Panc1 (cell line): Measurements from ENCODE around the gene KRT9. TPM values are rescaled to one million over a fixed set of nuclear protein-coding genes. Genes with fewer than 3 reads are reported as not detected.
"Not testable (repeated sequence)": the region's sequence is repeated elsewhere in the genome, so short reads cannot be mapped to it uniquely, and the experiment has no call there.

Source experiments
- ATAC-seq: fragments of 200-7000 bp; cut with Tn5 transposase; 2 replicates; pipeline ENCODE4 v1.9.1; 2020; ENCODE audit warnings: mild to moderate bottlenecking, moderate library complexity
- BruUV-seq: library from RNA; stranded (reverse); fragments of 400-500 nt; replicated peaks from 2 replicates; lab custom pipeline; 2021; lab: Mats Ljungman, UMichigan
- CTCF ChIA-PET: fragments of 300-600 bp; sonication (Branson Sonifier 250); formaldehyde crosslinking; loops from one replicate; lab custom pipeline; 2022; ENCODE audit warnings: antibody characterized with exemption; lab: Charles Lee
- POLR2A ChIA-PET: fragments of 300-600 bp; sonication (Branson Sonifier 250); formaldehyde crosslinking; loops from one replicate; lab custom pipeline; 2022; ENCODE audit warnings: antibody characterized with exemption; lab: Charles Lee
- DNase-seq: peaks from one replicate; pipeline ENCODE4 v3.0.0-alpha.2; 2010; ENCODE audit warnings: low read depth, low spot score
- H3K27ac ChIP-seq: 2 replicates; pipeline ENCODE4 v1.5.1; 2011; ENCODE audit warnings: mild to moderate bottlenecking, low read length, inconsistent platforms
- H3K27me3 ChIP-seq: fragments of 200-500 bp; sonication (Bioruptor generic); 2 replicates; pipeline ENCODE4 v1.6.0; 2014; ENCODE audit warnings: low read length, inconsistent platforms; ENCODE audit not compliant: control insufficient read depth, insufficient read depth
- H3K36me3 ChIP-seq: fragments of 200-500 bp; sonication (Bioruptor generic); 2 replicates; pipeline ENCODE4 v1.5.1; 2014; ENCODE audit warnings: inconsistent platforms, mild to moderate bottlenecking, low read length, moderate library complexity; ENCODE audit not compliant: control insufficient read depth, insufficient read depth
- H3K4me1 ChIP-seq: 2 replicates; pipeline ENCODE4 v1.5.1; 2011; ENCODE audit warnings: inconsistent platforms, mild to moderate bottlenecking, low read length, moderate library complexity; ENCODE audit not compliant: control insufficient read depth, insufficient read depth
- H3K4me3 ChIP-seq, 2 experiments: 2 replicates each; pipeline ENCODE4 v1.5.1; 2011 to 2012; ENCODE audit warnings: low read depth in 2 of 2, low read length in 2 of 2, mild to moderate bottlenecking in 2 of 2, inconsistent platforms in 1 of 2, moderate library complexity in 1 of 2
- H3K9me3 ChIP-seq: fragments of 200-500 bp; sonication (Bioruptor generic); 2 replicates; pipeline ENCODE4 v1.5.1; 2014; ENCODE audit warnings: low read depth, mild to moderate bottlenecking, inconsistent platforms, low read length, moderate library complexity; ENCODE audit not compliant: control insufficient read depth, insufficient read depth
- POLR2AphosphoS5 ChIP-seq: IDR thresholded peaks from 2 replicates; pipeline ENCODE4 v1.6.1; 2012; ENCODE audit warnings: mild to moderate bottlenecking, low read depth, low read length, moderate library complexity
- SIN3A ChIP-seq: IDR thresholded peaks from 2 replicates; pipeline ENCODE4 v1.6.1; 2012; ENCODE audit warnings: low read depth, mild to moderate bottlenecking, low read length, moderate library complexity, borderline replicate concordance; ENCODE audit not compliant: insufficient read depth
- TCF7L2 ChIP-seq: IDR thresholded peaks from 2 replicates; pipeline ENCODE4 v1.6.1; 2011; ENCODE audit warnings: mild to moderate bottlenecking, low read depth, low read length, inconsistent platforms
- in situ Hi-C: cut with HindIII; loops from 2 replicates; pipeline ENCODE4 v1.10.0; 2016; ENCODE audit warnings: low sequenced_read_pairs, low pct_unique_long_range_greater_than_20kb
- intact Hi-C: fragments of 100-400 bp; cut with micrococcal nuclease; formaldehyde crosslinking; loops from one replicate; pipeline ENCODE4 v1.10.0; 2022; ENCODE audit not compliant: unreplicated experiment
- total RNA-seq: library from RNA; stranded (reverse); gene quantifications from one replicate; pipeline ENCODE4 v1.2.1, GENCODE V29; 2021; ENCODE audit not compliant: unreplicated experiment
- TF ChIP-seq, protein P1 (sequence below), 2 experiments: IDR thresholded peaks; 2 replicates each; pipeline ENCODE4 v1.6.1; 2011 to 2012; ENCODE audit warnings: low read depth in 2 of 2, control low read depth in 1 of 2, low read length in 1 of 2, mild to moderate bottlenecking in 1 of 2, moderate library complexity in 1 of 2; ENCODE audit not compliant: insufficient read depth in 1 of 2
- TF ChIP-seq, protein P2 (sequence below): fragments of 450-650 bp; IDR thresholded peaks from 2 replicates; pipeline ENCODE4 v1.5.1; 2017; ENCODE audit warnings: mild to moderate bottlenecking

Gene KRT9
- total RNA-seq, 1 experiment from 2014 or later: not detected

DNA sequence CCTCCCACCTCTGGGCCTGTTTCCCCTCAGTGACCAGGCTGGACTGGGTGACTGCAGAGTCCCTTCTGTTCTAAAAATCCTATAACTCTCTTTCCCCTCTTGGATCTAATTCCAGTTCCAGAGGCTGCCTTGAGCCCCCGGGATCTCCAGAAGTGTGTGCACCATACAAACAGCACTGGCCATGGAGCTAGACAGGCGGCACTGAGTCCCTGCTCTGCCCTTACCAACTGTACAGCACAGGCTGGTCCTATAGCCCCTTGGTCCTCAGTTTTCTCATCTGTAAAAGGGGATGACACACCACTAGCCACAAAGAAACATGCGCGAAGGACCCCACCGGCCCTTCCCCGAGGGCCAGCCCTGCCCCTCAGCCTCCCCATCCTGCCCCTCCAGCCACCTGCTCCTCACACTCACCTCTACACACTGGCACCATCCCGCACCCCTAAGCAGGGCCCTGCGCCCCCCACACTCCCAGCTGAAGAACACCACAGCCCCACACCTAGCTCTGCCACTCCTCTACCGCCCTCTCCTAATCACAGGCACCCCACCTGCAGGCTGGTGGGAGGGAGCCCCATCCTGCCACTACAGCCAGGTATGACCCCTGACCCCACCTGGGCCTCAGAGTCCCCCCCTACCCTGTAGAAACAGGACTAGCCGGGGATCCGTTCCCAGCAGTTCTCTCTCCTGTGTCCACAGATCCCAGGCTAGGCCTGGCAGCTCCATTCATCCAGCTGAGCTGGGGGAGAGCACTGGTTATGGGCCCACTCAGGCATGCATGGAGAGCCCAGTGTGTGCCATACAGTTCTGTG, 41.6 kb upstream of the KRT9 start:
- no peaks in the 10 kb centered on the region for H3K36me3 ChIP-seq
- intact Hi-C loops: no loop called here
- H3K27me3 ChIP-seq: no peaks in the 10 kb centered on the region
- no TSS peak for BruUV-seq
- ATAC-seq: no peak; the same call in 1 of the 2 replicates
- TF ChIP-seq TCF7L2: no peak
- TF ChIP-seq, protein P1, sequence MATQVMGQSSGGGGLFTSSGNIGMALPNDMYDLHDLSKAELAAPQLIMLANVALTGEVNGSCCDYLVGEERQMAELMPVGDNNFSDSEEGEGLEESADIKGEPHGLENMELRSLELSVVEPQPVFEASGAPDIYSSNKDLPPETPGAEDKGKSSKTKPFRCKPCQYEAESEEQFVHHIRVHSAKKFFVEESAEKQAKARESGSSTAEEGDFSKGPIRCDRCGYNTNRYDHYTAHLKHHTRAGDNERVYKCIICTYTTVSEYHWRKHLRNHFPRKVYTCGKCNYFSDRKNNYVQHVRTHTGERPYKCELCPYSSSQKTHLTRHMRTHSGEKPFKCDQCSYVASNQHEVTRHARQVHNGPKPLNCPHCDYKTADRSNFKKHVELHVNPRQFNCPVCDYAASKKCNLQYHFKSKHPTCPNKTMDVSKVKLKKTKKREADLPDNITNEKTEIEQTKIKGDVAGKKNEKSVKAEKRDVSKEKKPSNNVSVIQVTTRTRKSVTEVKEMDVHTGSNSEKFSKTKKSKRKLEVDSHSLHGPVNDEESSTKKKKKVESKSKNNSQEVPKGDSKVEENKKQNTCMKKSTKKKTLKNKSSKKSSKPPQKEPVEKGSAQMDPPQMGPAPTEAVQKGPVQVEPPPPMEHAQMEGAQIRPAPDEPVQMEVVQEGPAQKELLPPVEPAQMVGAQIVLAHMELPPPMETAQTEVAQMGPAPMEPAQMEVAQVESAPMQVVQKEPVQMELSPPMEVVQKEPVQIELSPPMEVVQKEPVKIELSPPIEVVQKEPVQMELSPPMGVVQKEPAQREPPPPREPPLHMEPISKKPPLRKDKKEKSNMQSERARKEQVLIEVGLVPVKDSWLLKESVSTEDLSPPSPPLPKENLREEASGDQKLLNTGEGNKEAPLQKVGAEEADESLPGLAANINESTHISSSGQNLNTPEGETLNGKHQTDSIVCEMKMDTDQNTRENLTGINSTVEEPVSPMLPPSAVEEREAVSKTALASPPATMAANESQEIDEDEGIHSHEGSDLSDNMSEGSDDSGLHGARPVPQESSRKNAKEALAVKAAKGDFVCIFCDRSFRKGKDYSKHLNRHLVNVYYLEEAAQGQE (IDR thresholded peaks at IDR 0.05; ENCODE audit: insufficient read depth in 1 of 2, low read depth in 2 of 2, low read length in 1 of 2): no peak
- TF ChIP-seq, protein P2, sequence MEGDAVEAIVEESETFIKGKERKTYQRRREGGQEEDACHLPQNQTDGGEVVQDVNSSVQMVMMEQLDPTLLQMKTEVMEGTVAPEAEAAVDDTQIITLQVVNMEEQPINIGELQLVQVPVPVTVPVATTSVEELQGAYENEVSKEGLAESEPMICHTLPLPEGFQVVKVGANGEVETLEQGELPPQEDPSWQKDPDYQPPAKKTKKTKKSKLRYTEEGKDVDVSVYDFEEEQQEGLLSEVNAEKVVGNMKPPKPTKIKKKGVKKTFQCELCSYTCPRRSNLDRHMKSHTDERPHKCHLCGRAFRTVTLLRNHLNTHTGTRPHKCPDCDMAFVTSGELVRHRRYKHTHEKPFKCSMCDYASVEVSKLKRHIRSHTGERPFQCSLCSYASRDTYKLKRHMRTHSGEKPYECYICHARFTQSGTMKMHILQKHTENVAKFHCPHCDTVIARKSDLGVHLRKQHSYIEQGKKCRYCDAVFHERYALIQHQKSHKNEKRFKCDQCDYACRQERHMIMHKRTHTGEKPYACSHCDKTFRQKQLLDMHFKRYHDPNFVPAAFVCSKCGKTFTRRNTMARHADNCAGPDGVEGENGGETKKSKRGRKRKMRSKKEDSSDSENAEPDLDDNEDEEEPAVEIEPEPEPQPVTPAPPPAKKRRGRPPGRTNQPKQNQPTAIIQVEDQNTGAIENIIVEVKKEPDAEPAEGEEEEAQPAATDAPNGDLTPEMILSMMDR: no peak
- TF ChIP-seq POLR2AphosphoS5: no peak
- no peak for TF ChIP-seq SIN3A
- H3K27ac ChIP-seq: no peak overlapping the region
- CTCF ChIA-PET: no interaction called here
- H3K4me3 ChIP-seq: no peak overlapping the region
- DNase-seq: no peak
- POLR2A ChIA-PET: no interaction called here
- no peaks in the 10 kb centered on the region for H3K9me3 ChIP-seq
- in situ Hi-C loops: no loop called here
- H3K4me1 ChIP-seq: peaks cover 8% of the 10 kb centered on the region

DNA sequence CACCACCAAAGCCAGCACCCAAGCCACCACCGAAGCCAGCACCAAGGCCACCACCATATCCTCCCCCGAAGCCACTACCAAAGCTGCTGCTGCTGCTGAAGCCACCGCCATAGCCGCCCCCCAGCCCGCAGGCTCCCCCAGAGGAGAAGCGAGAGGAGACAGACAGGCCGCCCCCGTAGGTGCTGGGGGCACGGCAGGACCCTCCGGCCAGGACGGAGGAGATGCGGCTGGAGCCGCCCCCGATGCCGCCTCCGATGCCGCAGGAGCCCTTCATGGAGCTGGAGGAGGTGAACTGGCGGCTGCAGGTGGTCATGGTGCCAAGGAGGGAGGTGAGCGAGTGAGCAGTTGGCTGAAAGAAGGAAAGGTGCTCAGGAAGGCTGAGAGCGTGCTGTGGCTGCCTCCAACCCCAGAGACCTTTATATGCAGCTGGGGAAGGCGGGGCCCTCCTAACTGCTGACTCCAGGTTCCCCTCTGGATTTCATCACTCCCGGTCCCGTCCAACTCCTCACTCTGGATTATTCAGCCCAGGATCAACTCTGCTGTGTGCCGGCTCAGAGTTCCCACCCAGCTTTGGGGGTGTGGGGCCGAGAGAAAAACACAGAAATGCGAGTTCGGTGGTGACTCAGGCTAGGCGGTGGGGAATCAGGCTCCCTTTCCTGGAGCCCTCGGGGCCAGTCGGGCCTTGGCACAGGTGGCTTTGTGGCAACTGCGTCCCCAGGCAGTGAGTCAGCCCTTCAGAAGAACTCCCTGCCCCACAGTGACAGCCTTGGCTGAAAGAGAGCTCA, 40.7 kb upstream of the KRT9 start, which contains the start of gene KRT16:
Gene KRT16 (minus strand): TSS at position 392 of the 785 bp plus-strand sequence. CDS start 79 bp downstream, at position 313.
- H3K27me3 ChIP-seq, POLR2A ChIA-PET, in situ Hi-C loops, H3K36me3 ChIP-seq, H3K4me3 ChIP-seq, BruUV-seq, H3K4me1 ChIP-seq, intact Hi-C loops, H3K9me3 ChIP-seq, H3K27ac ChIP-seq, DNase-seq: not testable (repeated sequence)
- CTCF ChIA-PET: interaction anchor here (0.8 kb wide), 1 partner anchor 64 kb away, joined by 3 read pairs; no protein-coding TSS in a partner anchor
- ATAC-seq: peak; percentile 73
